DOHH2 (cell line): ENCODE results near the gene VAPA.

ENCODE experiments used
- EZH2phosphoT487 ChIP-seq: fragments of 200-600 bp; sonication (generic); IDR thresholded peaks from 2 replicates; pipeline ENCODE4 v1.6.1; 2017; ENCODE audit warnings: borderline replicate concordance, mild to moderate bottlenecking, antibody characterized with exemption, low read length, moderate library complexity, mixed read lengths
- TF ChIP-seq, protein P1 (sequence below): fragments of 200-600 bp; sonication (generic); IDR thresholded peaks from one replicate; pipeline ENCODE4 v1.5.1; 2014; ENCODE audit warnings: antibody characterized with exemption, mild to moderate bottlenecking, low read depth, low read length; ENCODE audit not compliant: poor library complexity, severe bottlenecking

- TF ChIP-seq, protein P1, sequence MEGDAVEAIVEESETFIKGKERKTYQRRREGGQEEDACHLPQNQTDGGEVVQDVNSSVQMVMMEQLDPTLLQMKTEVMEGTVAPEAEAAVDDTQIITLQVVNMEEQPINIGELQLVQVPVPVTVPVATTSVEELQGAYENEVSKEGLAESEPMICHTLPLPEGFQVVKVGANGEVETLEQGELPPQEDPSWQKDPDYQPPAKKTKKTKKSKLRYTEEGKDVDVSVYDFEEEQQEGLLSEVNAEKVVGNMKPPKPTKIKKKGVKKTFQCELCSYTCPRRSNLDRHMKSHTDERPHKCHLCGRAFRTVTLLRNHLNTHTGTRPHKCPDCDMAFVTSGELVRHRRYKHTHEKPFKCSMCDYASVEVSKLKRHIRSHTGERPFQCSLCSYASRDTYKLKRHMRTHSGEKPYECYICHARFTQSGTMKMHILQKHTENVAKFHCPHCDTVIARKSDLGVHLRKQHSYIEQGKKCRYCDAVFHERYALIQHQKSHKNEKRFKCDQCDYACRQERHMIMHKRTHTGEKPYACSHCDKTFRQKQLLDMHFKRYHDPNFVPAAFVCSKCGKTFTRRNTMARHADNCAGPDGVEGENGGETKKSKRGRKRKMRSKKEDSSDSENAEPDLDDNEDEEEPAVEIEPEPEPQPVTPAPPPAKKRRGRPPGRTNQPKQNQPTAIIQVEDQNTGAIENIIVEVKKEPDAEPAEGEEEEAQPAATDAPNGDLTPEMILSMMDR: no peak
- TF ChIP-seq EZH2phosphoT487: no peak
These were observed 17.9 kb downstream of the VAPA start for GRCh38 chr18:9931678-9932077.
